ENCODE measurements around the gene TAMM41.
"Not testable (repeated sequence)": the region's sequence is repeated elsewhere in the genome, so short reads cannot be mapped to it uniquely, and the experiment has no call there.

TAMM41 gene

DNA sequence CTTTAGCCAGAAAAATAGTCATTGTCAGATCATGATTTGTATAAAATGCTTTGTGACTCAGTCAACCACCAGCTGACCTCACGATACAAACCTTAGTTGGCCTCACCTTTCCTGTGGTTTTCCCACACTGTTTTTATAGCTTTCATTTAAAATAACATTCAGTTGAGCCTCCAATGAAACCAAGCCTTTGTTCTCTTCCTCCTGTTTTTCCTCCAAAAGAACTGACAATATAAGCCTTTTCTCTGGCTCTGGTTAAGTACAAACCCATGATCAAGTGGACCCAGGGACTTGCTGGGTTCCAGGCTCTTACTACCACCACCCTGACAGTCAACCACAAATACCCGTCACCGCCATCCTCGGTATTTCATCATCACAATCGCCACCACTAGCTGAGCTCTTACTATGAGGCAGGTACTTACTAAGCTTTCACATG lies 81.7 kb downstream of the TAMM41 start:
- DNase-seq (ENCODE audit: low spot score) = no peak

DNA sequence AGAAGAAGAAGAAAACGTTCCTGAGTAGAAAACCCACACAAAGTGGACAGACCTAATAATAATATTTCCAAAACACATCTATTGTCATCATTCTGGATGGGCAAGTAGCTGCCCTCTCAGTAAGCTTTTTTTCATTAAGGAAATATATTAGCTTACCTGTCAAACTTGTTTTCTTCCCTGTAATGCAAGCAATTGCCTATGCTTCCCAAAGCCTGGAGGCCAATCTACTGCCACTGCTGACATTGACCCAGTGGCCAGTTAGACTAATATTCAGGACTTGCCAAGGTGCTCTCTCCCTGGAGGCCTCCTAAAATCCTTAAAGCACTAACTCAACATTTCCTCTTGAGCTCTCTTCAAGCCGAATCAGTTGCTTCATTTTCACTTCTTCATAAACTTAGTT lies 86.7 kb downstream of the TAMM41 start:
- DNase-seq (ENCODE audit: low spot score) = no peak

DNA sequence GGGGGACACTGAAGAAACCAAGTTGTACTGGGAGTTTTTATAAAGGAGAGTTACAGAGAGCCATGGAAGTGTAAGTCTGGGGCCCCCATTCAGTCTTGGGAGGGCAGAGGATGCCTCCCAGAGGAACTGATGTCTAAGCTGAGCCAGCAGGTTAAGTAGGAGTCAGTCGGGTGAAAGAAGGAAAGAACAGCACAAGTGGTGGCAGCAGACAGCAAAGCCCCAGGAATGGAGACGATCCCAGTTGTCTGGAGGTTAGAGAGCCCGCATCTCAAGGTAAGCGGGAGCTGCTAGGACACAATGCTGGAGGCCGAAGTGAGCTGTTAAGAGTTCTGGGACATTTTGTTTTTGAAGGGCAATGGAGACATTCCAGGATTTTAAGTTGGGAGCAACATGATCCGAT lies 88.8 kb downstream of the TAMM41 start:
- DNase-seq (ENCODE audit: low spot score) = no peak

DNA sequence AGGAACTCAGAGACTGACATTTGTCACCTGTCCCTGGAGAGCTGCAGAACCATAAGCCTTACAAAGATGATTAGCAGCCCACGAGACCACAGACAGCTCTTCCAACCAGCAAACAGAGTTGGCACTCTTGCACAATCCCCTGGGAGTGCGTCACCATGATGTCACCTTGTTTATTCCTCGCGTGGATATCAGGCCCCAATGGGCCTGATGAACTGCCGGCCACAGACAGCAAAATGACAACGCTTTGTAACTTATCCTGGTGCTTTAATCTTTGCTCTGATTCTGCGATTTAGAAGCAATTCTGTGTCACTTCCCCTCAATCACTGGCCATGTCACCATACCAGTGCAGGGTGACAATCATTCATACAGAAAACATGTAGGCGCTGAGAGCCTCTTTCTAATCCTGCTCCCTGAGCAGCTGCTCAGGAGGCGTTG lies 89.2 kb downstream of the TAMM41 start:
- no peak for DNase-seq (ENCODE audit: low spot score)

DNA sequence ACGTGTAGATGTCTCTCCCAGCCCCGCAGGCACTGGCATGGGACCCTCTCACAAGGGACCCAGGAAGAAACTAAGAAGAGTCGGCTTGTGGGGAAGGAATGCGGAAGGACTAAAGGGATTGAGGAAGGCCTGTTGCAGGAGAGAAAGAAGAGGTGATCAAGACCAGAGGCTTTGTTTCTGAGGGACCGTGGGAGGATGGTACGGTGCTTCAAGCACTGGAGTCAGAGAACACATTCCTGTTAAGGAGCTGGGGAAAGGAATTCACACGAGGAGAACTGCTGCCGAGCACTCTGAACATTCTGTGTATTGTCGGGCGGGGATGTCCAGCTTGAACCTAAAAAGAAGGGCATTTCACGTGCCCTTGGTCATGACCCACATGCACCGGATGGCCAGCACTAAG lies 91.4 kb downstream of the TAMM41 start:
- DNase-seq (ENCODE audit: low spot score) = no peak

DNA sequence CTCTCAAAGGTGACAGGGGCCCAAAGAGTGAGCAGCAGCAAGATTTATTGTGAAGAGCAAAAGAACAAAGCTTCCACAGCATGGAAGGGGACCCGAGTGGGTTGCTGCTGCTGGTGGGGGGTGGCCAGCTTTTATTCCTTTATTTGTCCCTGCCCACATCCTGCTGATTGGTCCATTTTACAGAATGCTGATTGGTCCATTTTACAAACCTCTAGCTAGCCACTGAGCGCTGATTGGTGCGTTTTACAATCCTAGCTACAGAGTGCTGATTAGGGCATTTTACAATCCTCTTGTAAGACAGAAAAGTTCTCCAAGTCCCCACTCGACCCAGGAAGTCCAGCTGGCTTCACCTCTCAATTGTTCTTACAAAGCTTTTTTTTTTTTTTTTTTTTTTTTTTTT lies 94.4 kb downstream of the TAMM41 start:
- not testable (repeated sequence) for DNase-seq (ENCODE audit: low spot score)

DNA sequence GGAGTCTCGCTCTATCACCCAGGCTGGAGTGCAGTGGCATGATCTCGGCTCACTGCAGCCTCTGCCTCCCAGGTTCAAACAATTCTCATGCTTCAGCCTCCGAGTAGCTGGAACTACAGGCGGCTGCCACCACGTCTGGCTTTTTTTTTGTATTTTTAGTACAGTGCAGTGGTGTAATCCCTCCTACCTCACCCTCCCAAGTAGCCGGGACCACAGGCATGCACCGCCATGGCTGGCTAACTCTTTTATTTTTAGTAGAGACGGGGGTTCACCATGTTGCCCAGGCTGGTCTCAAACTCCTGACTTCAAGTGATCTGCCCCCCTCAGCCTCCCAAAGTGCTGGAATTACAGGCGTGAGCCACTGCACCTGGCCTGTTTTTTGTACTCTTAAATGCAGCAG lies 98.4 kb downstream of the TAMM41 start:
- not testable (repeated sequence) for DNase-seq (ENCODE audit: low spot score)
